Stimulated activated CD4-positive, alpha-beta T cell treated with anti-CD3 and anti-CD28 coated beads, Interleukin-12 subunit alpha, Interleukin-12 subunit beta, amount 100 ng/mL, for 48 hours (primary cell): ENCODE data around the gene GDPD5.
A peak's percentile ranks its signal among the peaks of the same experiment; 100 is the strongest.

Experiments
- DNase-seq, 3 donors: peaks; one replicate each; pipeline ENCODE4 v3.0.0-alpha.2; 2020; ENCODE audit warnings: low read depth in 2 of 3, low spot score in 1 of 3

The GDPD5 gene

DNA sequence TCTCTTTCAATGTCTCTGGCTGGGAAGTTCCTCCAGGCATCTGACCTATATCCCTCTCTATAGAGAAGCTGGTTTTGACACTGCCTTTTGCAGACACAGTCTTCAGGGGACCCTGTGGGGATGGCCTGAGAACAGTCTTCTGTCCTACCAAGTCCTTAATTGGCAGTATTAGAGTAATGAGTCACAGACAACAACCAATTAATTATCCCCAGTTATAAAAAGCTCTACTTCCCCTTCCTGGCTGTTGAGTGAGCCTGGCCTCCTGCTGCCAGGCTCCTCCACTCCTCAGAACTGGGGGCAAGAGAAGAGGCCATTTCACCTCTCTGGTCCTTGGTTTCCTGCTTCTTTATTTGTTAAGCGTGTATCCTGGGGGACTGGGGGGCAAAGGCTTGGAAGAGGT lies 51.5 kb downstream of the GDPD5 start:
- DNase-seq = no peak

DNA sequence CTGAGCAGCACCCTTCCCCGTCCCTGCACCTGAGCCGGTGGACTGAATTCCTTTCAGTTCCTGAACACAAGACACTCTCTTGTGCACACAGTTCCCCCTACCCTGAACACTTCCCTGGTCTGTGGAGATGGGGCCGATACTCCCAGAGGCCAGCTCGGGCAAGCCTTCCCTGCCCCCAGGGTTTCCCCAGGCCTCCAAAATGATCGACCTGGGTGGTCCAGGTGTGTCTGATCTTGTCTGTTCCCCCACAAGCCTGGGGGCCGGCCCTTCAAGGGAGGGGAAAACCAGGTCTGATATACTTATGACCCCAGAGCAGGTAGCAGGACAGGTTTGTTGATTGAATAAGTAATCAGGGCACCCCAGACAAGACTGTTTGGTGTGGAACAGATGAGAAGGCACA lies 52.1 kb downstream of the GDPD5 start:
- no peak for DNase-seq

DNA sequence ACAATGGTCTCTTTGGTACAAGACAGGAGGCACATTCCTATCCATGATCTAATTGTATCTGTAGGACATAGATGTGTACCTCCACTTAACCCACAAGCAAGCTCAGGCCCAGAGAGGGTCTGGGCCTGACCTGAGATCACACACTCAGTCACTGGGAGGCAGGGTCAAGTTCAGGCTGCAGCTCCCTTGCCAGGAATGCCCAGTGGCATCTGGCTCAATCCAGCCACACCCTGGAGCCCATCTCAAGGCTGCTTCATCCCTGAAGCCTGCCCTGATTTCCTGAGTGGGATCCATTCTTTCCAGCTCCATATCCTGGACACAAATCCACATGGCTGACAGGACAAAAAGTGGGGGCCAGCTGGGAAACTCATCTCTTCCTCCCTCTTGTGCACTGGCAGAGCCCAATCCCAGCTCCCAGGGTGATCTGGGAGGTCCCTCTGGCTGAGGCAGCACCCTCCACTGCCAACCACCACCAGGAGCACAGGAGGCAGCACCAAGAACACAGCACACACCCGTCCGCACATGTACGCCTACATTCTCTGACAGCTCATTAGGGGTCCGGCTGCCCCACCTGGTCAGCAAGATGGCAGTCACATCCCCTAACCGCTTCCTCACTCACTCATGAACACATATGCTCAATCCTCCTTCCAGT lies 53.5 kb downstream of the GDPD5 start:
- no peak for DNase-seq

DNA sequence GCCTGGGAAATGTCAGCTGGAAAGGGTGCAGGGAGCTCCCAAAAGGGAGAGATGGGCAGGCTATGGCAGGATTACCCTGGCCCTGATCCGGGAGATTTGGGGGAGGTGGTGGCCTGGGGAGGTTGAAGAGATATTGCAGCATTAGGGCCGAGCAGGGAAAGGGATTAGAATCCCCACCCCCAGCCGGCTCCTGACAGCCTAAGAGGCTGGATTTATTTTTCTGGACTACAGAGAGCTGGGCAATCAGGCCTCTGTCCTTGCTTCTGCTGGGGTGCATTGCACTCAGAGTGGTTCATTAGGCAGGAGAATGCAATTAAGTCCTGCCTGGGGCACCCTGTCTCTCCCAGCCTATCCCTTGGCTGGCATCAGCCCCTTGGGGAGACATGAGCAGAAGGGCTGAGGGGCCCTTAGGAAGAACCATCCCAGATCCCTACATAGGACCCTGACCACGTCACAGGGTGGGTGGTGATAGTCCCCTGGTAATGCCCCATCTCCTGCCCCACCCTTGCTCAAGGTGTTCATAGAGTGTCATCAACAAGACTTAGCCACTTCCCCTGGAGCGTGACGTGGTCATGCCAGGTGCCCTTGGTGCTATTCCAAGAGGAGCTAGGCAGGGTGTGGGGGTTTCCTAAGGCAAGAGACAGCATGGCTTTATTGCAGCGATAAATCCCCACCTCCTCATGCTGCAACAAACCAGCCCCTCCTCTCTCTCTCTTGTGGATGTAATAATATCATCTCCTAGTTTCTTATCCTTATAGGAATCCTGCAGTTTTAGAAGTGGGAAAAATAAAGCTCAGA lies 54.4 kb downstream of the GDPD5 start:
- no peak for DNase-seq

DNA sequence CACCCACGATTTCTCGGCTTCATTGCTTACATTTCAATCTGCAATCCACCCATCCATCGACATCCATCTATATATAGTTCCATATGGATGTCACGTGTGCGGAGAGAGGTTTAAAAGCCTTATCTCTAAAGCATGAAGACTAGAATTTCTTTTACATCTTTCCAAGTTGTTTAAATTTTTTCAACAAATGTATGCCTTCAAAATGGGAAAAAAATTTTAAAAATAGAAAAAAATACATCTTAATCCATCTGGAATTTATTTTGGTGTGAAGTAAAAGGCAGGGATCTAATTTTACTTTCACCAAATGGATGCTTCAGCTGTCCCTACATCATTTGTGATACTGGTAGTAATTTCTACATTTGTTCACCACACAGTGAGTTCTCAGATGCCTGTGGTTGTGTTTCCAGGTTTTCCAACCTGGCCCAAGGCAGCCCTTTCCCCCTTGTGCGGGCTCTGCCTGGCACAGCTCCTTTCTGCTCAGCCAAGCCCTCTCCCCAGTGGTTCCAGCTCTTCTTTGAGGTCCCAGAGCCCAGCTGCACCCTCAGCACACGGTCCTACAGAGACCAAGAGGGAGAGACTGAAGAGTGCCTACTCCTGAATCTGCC lies 55.2 kb downstream of the GDPD5 start:
- DNase-seq = no peak

DNA sequence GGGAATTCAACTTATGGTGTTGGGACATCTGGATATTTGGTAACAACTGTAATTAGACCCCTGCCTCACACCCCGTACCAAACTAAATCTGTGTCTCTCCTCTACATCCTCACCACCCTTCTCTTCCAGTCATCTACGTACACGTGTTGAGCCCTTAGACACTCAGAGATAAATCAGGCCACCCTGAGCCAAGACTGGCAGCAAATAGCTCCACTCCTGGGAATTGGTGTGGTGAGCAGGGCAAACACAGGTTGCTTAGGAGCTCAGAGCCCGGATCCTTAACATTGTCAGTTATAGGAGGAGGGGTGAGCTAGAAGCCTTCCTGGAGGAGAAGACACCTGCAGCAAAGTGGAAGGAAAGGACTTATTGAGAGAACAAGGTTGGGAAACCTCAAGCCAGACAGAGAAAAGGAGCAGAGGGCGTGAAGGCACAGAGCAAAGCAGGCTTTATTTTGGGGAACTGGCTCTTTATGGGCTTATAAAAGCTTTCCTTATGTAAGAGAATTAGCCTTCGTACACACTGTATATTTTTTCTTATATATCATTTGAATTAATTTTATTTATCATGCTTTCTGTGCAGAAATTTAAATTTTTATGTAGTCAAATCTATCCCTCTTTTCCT lies 55.8 kb downstream of the GDPD5 start:
- DNase-seq = no peak

DNA sequence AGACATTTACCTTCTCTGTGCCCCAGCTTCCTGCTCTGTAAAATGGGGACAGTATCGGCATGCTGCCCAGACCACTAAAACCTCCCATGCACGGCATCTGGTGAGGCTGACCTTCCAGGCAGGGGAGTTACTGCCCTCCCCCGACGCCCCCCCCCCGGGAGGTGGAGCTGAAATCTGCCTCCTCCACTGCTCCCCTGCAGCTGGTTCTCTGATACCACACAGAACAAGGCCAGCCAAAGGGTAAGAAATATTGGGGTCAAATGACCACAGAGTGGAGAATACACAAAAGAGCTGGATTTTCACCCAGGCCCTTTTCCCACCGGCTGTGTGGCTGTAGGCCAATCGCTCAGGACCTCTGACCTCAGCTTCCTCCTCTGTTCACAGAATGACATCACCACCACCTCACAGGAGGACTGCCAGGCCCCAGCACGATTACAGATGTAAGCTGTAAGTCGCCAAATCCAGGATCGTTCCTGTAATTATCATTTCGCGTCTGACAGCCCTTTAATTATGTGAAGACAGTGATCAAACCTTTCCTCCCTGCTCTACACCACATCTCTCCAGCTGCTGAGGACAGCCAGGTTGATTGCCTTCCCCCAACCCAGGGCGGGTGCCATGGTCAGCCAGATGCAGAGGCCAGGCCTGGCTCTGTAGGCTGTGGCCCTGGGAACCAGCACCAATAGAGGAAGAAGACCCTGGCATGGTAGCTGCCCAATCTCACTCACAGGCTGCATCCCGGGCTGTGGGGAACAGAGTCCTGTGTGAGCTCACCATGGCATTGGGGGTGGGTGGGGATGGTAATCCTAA lies 57.0 kb downstream of the GDPD5 start:
- no peak for DNase-seq

DNA sequence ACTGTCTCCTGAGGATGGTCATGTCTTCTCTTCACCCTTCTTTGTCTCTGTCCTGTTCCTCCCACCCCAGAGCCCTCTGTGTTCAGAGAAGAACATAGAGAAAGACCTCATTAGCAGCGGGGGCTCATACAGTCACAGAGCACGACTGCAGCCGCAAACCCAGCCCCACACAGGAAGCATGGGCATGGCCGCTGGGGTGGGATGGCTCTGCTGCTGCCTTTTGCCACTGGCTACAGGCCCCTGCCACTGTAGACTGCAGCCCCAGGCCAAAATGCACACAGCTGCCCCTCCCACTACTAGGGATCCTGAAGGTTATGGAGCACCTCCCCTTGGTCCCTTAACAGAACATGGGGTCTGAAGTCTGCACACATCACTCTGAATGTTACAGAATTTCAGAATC lies 57.9 kb downstream of the GDPD5 start:
- no peak for DNase-seq

DNA sequence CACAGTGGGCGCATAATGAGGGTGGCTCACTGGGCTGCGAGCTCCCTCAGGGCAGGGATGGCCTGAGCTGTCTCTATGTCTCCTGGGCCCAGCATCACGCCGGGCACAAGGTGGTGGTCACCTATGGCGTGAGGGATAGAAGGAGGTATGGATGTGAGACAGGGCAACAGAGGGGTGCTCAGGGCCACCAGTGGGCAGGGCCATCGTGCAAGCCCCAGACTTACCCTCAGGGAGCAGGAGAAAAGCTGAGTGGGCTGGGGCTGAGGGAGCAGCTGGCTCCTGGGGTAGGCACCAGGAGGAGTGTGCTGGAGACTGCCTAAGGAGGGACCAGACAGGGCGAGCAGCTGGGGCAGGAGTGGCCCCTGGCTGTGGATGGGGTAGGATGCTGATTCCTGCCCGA lies 58.4 kb downstream of the GDPD5 start:
- no peak for DNase-seq

DNA sequence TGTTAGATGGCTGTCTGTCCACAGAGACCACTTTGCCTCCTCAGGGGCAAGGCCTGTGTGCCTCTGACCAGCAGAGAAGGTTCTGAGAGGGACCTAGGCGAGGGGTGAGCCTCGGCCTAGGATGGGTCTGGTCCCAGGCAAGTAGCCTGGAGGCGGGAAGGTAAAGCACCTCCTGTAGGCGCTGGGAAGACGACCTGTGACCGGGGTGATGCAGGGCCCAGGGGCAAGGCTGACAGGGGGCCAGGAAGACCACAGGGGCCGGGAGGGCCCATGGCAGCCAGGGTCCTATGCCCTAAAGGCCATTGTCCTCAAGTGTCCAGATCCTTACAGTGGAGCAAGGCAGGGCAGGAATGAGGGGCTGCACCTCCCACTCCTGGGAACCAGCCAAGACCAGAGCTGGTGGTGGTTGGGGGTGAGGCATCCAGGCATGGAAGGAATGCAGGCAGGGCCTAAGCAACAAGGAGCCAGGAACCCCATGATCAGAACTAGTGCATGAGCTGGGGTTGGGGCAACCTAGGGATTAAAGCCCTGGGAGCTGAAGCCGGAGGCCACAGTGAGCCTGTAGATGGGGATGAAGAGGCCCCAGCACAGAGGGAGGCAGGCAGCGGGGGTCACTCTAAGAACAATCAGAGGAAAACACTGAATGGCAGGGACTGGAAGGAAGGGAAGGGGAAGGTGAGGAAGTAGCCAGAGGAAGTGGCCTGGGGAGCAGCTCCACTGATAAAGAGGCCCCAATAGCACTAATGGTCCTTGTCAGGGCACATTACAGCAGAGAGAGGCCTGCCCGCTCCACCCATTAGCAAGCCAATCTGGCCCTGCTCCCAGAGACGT lies 59.8 kb downstream of the GDPD5 start:
- DNase-seq = no peak

DNA sequence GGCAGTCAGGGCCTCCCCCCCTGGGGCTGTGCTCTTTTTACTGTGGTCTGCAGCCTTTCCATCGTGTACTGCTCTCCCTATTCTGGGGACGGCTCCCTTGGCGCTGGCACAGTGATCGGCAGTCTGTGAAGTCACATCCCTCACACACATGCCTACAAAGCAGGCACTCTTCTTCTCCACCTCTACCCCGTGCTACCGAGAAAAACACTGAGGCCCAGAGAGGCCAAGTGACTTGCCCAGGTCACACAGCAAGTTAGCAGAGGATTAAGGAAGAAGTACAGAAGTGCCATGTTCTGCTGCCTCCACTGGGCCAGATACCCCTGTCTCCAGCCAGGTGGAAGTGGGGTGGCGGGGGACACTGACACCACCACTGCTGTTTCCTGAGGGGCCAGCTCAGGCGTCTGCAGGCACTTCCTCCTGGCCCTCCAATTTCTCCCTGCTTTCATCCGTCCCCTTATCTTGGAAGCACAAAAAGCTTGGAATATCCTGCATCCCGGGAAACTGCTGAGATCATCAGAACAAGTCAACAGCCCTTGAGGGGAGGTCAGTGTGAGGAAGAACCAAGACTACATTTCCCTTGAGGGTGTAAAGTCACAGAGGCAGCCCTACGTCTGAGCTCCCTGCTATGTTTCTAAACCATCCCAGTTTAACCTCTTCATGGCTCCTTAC lies 62.5 kb downstream of the GDPD5 start:
- no peak for DNase-seq

DNA sequence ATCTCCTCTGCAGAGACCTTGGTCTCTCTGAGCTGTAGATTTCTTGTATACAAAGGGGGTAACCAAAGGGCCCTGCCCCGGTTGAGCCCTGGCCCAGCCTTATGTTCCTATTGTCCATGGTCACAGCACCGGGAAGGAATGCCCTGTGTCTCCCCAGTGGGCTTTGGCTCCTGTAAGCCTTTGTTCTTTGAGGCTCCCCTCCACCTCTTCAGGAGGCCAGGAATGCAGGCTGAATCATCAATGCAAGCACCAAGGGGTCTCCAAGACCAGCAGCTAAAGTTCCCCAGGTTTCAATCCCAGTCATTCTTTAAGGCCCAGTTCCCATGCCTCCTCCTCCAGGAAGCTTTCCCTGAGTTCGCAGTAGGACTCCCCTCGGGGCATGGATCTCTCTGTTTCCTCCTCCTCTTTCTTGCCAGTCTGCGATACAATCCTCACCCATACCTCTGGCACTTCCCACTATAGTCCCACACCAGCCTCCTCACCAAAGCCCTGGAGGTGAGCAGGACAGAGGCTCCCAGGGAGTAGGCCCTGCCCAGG lies 63.6 kb downstream of the GDPD5 start:
- DNase-seq = no peak

DNA sequence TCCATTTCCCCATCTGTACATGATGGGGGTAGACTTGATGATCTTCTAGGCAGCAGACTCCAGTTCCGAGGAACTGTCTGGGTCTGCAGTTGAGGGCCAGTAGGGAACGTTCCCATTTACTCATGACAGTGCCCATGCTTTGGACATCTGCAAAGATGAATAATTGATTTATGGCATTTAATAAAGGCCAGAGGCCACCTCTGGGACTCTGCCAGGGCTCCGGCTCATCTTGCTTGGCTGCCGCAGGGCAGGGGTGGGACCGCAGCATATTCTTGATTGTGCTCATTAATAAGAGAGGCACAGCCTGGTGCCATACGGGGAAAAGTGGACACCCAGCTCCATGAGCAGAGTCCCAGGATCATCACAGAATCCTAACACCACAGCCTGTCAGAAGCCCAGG lies 64.6 kb downstream of the GDPD5 start:
- no peak for DNase-seq

DNA sequence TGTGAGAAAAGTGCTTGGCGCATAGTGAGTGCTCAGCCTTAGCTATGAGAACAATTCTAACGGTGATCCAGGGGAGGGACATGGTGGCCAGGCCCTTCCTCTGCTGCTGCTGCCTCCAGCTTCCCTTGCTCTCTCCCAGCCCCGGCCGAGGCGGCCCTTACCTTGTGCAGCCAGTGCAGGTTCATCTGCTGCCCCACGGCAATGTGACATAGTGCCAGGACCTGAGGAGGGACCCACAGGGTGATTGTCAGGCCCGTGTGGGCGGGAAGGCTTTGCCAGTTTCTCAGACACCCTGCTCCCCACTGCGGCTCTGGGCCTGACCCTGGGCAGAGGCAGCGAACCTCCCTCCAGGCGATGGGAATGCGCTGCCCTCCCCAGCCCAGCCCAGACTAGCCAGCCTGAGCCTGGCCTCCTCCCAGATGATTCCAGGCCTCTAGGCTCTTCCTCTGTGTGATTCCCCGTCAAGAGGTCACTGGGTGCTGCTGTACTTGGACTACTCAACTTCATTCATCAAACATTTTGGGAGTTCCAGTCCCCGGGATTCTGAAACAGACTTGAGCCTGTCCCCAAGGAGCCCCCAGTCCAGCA lies 69.1 kb downstream of the GDPD5 start:
- no peak for DNase-seq

DNA sequence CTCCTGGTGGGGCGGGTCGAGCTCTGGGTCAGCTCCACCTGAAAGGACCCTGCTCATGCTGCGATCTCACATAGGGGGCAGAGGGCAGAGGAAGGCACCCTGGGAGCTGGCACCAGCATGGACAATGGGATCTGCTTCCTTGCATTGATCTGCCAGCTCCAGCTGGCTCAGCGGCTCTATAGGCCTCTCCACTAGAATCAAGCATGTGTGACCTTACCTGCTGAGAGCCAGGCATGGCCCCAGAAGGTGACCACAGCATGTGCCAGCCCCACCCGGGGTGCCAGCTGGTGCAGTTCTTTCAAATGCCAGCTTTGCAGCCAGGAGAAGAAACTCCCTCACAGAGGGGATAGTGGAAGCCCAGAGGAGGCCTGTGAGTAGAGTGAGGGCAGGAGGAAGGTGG lies 70.8 kb downstream of the GDPD5 start:
- no peak for DNase-seq

DNA sequence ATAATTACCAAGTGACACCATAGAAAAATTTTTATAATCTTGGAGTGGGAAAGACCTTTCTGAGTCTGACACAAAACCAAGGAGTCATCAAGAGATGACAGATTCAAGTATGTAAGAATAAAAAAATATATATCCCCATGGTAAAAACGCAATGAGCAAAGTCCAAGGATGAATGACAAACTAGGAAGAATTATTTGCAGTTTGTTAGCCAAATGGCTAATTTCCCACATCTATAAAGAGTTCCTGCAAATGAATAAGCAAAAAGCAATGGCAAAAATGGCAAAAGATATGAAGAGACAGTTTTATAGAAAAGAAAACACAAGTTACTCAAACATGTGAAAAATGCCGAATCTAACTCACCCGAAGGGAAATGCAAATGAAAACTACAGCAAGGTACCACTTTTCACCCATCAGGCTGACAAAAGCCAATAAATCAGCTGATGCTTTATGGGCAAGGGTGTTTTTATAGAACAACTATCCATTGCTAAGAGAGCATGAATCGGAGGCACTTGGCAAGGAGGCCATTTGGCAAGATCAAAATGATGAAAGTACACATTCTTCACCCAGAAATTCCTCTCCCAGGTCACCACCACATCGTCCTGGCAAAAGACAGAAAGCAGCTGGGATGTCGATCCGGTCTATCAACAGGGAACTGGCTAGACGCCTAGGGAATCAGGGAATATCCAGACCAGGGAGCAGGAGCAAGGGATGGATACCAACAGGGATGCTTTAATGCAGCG lies 71.7 kb downstream of the GDPD5 start:
- DNase-seq = no peak

DNA sequence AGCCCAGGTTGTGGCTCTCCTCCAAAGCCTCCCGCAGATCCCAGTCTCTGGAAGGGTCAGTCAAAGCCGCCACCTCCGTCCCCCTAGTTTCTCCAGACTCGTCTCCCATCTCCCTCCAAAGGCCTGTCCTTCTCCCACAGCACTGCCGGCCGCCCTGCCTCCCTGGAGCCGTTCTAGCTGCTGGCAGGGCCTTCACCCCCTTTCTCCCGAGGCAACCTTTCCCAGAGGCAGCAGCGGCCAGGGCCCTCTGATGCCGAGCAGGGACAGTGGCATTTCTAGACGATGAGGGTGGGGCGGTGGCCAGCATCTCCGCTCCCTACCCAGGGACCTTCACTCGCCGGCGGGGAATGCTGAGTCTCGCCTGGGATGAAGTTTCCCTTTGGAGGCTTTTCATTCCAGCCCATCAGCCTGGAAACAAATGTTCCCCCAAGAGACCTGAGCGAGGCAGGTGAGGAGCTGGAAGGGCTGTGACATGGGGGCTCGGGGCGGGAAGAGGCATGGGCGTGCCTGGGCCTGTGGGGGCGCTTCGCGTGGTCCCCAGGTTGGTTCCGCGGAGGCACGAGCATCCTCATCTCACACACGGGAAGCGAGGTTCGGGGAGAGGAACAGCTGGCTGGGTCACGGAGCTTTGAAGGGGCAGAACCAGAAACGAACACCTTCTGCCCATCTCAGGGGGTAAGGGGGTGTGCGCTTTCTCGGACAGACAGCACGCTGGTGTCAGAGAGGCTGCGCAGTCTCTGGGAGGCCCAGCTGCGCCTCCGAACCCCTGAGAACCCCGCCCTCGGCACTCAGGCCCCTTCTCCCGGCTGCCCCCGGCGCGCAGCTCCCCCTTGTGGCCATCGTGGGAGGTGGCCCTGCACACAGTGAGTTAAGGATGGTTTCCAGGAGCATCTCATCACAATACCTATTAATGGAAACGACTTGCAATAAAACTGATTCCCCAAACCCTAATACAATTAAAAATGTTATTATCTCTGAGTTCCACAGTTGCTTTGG lies 74.6 kb downstream of the GDPD5 start:
- DNase-seq = peak; percentile 13 to 32 (median 32)
